GM21576 (cell line): ENCODE data around the gene SMIM10L1.

ENCODE experiments used
- ATAC-seq: cut with Tn5 transposase; IDR thresholded peaks from one replicate; pipeline ENCODE4 v1.9.1; 2021; ENCODE audit warnings: mild to moderate bottlenecking, moderate library complexity; ENCODE audit not compliant: unreplicated experiment

The SMIM10L1 gene

DNA sequence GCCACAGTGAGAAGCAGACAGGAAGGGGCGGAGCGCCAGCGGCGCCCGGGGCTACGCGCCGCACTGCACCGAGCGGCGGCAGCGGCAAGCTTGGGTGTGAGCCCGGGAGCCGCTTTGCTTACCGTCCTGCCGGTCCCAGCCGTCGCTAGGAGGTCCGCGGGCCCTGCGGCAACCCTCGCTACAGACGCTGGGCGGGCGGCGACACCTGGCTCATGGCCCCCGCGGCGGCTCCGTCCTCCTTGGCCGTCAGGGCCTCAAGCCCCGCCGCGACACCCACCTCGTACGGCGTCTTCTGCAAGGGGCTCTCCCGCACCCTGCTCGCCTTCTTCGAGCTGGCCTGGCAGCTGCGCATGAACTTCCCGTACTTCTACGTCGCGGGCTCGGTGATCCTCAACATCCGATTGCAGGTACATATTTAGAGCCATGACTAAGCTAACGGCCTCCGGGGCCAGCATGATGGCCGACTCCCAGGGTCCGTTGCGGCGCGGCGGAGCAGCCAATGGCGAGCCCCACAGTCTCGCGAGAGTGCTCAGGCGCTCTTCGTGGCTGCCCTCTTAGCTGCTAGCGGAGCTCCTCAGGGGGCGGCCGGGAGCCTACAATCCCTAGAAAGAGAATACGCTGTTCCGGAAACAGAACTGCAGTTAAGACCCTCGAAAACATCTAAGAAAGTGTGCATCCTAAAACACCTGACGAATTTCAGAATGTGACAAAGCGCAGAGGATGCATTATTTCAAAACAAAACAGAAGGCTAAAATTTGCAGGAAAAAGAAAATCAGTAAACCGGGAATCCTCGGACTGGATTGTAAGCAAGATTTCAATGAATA is at the start of gene SMIM10L1:
TSS of gene SMIM10L1 (plus strand) at position 50 of the 824 bp plus-strand sequence. CDS start at position 213, 163 bp downstream.
- peak; percentile 97 for ATAC-seq

GRCh38 chr12:11130382-11130781 is 40.6 kb upstream of the SMIM10L1 start:
- ATAC-seq = no peak

DNA sequence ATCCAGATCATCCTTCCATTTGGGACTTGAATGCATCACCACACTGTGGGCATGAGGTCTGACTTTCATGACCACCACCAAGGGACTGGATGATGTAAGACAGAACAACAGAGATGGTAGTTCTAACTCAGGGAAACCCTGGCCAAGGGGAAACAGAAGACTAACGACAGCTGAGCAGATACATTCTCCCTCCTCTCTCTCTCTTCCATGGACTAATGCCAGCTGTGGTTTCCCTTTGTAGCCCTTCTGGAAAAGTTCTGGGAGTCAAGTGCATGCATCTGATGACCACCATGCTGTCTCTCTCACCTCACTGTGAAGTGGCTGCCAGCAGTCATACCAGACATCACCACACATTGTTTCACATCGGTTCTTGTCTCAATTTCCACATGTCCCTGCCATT is 40.0 kb upstream of the SMIM10L1 start:
- no peak for ATAC-seq

GRCh38 chr12:11133162-11133561 is 37.8 kb upstream of the SMIM10L1 start:
- no peak for ATAC-seq

GRCh38 chr12:11133816-11134215 is 37.2 kb upstream of the SMIM10L1 start:
- no peak for ATAC-seq

DNA sequence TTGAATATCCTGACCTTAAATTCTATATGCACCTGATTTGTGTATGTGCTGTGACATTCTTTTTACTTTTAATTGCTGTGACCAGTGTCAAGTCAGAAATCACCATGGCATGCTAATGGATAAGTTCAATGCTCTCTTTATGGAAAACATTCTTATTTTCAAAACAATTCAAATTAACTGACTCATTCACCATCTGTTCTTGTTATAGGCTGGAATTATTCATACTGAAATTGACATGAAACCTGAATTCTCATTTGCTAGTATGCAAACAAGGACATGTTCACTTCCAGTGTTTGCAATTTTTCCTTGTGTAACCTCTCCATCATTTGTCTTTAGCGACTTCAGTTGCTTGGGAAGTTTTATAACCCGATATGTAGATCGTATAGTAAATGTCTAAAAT is 36.7 kb upstream of the SMIM10L1 start, which contains the start of gene TAS2R30:
TSS of gene TAS2R30 (minus strand) at position 340 of the 400 bp plus-strand sequence. CDS start 400 bp downstream, outside the sequence.
- no peak for ATAC-seq

- ATAC-seq = no peak
These were observed 34.9 kb upstream of the SMIM10L1 start for GRCh38 chr12:11136075-11136474.

- ATAC-seq = no peak
These were observed 27.6 kb upstream of the SMIM10L1 start for GRCh38 chr12:11143352-11143751.

DNA sequence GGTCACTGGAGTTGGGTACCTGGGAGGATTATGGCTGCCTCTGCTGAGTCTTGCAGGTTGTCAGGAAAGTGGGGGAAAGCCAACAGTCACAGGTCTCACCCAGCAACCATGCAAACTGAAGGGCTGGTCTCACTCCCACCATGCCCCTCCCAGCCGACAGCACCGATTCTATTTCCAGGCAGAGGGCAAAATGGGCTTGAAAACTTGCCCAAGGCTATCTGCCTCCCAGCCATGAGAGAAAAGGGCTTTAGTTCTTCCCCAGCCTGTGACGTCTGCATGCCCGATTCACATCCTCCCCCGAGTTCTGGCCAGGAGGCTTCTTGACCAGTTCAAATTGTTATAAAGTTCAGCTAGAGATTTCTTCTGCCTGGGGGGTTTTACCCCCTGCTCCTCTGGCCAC is 26.7 kb upstream of the SMIM10L1 start:
- no peak for ATAC-seq

DNA sequence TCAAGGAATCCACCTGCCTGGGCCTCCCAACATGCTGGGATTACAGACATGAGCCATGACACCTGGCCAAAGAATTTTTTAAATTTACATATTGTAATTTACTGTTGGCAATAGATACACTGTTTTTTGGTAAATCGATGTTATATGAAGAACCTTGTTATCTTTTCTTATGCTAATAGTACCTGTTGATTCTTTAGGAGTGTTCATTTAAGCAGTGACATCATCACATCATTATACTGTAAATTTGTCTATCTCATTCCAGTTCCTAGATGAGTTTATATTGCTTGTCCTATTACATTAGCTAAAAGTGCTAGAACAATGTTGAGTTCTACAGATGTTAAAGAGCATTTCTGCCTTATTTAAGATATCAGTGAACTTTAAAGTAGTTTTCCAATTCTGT is 23.6 kb upstream of the SMIM10L1 start:
- no peak for ATAC-seq

GRCh38 chr12:11150832-11151231 is 20.2 kb upstream of the SMIM10L1 start:
- no peak for ATAC-seq

GRCh38 chr12:11152725-11153124 is 18.3 kb upstream of the SMIM10L1 start:
- ATAC-seq = no peak

- ATAC-seq = no peak
These were observed 16.5 kb upstream of the SMIM10L1 start for GRCh38 chr12:11154400-11154925.

- ATAC-seq = no peak
These were observed 12.0 kb upstream of the SMIM10L1 start for GRCh38 chr12:11158885-11159444.

GRCh38 chr12:11162502-11162901 is 8.5 kb upstream of the SMIM10L1 start:
- ATAC-seq = no peak

DNA sequence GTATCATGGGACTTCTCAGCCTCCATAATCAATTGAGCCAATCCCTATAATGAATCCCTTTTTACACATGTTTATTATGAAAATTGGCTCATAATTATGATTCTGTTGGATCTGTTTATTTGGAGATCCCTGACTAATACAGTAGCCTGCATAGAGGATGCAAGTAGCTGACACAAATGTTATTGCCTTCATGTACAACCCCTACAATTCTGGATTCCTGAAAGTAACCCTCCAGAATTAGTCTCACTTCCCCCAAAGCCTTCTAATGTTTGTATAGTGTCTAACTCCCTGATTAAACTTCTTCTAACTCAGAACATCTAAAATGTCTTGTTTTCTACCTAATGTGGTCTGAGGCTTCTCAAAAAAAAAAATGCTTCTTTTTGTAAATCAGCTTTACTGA is 6.6 kb upstream of the SMIM10L1 start:
- no peak for ATAC-seq

DNA sequence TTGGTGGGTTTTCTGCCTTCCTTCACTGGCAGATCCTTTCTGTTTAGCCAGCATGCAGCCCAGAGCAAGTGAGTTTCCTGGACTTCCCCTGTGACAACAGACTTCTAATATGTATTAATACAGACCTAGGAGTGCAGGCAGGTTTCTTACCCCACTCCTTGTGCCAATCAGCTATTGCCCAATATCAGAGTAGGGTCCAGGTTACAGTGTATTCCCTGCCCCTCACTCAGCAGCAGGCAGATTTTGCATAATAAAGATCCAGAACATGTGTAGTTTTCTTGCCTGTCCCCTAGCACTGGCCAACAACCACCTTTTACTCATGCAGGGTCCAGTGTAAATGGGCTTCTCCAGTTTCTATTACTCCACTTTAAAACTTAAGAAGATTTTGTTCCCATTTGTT is 4.7 kb upstream of the SMIM10L1 start:
- ATAC-seq = no peak

GRCh38 chr12:11170810-11171144 is 217 bp upstream of the SMIM10L1 start:
- no peak for ATAC-seq

DNA sequence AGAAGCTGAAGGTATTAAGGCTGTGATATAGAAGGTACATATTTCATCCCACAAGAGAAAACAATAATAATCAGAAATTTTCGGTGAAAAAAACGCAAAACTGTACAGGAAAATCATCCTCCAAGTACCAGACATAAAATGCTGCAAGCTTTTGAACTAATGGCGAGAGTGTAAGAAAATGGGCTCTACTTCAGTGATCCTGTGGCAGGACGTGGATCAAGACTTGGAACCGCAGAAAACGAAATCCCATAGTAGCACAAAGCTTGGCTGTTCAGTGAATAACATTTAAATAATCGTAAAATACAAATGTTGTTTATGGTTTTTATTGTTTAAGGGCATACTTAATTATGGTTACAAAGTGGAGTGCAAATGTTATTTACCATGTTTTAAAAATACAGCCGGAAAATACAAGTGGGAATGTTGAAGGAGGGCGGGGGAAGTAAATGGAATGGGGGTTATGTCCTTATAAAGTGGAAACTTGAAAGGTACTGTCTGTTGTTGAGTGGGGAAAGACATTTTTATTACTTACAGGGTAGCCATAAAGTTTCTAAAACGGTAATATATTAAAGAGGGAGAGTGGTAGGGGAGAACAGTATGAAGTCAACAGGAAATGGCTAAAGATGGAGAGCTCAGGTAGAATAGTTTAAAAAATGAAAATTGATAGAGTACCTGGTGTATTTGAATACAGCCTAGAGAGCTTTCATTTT is 1.1 kb downstream of the SMIM10L1 start:
- no peak for ATAC-seq

GRCh38 chr12:11174022-11174421 is 3.0 kb downstream of the SMIM10L1 start:
- ATAC-seq = no peak

- ATAC-seq = no peak
These were observed 7.3 kb downstream of the SMIM10L1 start for GRCh38 chr12:11178250-11178649.

GRCh38 chr12:11182529-11182928 is 11.5 kb downstream of the SMIM10L1 start:
- ATAC-seq = no peak
